GM12873 (cell line): Measurements from ENCODE around the gene SUN5.

Source experiments
- CTCF ChIP-seq: IDR thresholded peaks from 2 replicates; pipeline ENCODE4 v1.5.1; 2012; ENCODE audit warnings: low read depth, mild to moderate bottlenecking, moderate library complexity, low read length, control low read depth; ENCODE audit not compliant: insufficient read depth; ENCODE audit errors: missing control alignments

Gene SUN5

GRCh38 chr20:33025318-33025876 is 21.2 kb upstream of the SUN5 start:
- TF ChIP-seq CTCF: no peak

- TF ChIP-seq CTCF: no peak
Observed at GRCh38 chr20:33024609-33025317, 20.5 kb upstream of the SUN5 start.

- no peak for TF ChIP-seq CTCF
Observed at GRCh38 chr20:33024243-33024560, 20.0 kb upstream of the SUN5 start.

GRCh38 chr20:33023439-33024242 is 19.4 kb upstream of the SUN5 start:
- no peak for TF ChIP-seq CTCF

GRCh38 chr20:33022694-33023438 is 18.6 kb upstream of the SUN5 start:
- TF ChIP-seq CTCF: no peak

GRCh38 chr20:33022289-33022688 is 18.1 kb upstream of the SUN5 start:
- no peak for TF ChIP-seq CTCF

- TF ChIP-seq CTCF: no peak
Observed at GRCh38 chr20:33021879-33022278, 17.6 kb upstream of the SUN5 start.
